ENCODE measurements around the gene DRC1.

The DRC1 gene

DNA sequence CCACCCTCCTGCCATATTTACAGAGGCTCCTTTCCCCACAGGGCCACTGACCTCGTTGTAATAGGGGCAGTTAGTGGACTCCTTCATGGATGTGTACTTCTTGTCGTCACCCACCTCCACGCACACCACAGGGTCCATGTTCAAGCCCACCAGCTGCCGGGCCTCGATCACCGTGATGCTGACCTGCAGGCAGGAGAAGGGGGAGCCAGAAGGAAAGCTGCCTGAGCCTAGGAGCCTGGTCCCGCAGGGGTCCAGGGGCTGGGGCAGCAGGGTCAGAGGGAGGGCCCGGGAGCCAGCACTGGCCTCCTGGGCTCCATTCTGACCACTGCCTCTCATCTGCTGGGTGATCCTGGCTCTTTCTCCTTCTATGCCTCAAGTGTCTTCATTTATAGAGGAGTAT, 93.2 kb downstream of the DRC1 start:
- DNase-seq, result no peak

DNA sequence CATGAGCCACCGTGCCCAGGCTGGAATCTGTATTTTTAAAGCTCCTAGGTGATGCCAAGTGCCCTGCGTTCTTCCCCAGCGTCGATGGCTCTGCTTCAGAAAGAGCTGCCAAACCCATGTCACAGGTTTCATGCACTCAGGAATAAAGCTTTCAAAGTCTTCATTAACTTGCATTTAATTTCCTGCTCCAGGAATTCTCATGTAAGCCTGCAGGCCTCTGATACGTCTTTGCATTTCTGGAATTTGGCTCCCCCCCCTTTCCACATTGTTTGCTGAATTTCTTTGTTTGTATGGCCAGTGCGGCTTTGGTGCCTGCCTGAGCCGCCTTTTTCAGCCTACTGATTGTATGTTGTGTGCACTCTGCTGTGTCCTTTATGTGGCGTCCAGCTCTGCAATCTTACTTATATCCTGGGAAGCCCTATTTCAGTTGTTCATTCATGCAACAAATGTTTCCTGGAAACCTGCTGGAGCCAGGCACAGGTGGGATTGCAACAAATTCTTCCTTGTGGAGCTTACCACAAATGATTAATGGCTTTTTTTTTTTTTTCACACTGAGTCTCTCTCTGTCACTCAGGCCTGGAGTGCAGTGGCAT, 94.1 kb downstream of the DRC1 start:
- DNase-seq, result no peak

DNA sequence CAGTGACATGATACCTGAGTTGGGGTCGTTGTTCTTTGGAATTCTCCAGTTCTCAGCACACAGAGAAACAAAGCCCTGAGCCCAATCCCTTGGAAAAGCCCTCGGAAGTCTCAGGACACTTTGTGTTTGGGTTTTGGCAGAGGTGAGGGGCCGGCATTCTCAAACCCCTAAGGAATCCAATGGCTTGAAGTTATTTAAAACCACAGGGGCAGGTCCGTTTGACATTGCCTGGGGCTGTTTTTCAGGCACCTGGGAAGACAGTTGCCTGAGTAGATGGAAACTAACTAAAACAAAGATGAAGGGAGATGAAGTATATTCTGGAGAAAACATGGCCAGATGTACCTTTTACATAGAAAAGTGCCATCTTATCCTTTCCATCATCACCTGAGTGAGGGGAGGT, 98.7 kb downstream of the DRC1 start:
- no peak for DNase-seq

DNA sequence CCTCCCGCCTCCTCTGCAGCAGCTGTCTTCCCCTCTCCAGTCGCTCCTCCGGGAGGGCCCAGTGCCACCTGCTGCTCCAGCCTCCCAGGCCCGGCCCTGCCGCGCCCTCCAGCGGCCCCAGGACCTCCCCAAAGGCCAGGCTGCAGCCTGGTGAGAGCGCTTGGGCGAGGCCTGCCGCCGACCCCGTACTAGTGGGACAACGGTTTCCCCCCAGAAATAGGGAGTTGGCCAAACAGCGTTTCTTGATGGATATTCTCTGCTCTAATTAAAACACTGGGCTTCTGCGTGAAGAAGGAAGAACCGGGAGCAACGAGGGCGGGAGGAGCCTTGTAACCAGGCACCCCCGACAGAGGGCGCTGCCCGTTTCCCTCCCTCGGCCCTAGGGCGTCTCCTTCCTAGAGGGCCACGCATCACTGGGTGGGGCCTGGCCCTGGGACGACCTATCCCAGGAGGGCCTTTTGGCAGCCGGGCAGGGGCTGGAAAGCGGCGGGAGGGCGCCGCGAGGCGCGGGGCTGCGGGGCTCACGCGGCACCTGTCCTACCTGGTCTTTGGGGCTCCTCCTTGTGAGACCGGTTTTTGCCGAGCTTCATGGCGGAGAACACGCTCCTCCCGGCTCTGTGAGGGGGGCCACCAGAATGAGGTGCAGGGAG, 101.6 kb downstream of the DRC1 start:
- peak; percentile 62 for DNase-seq

DNA sequence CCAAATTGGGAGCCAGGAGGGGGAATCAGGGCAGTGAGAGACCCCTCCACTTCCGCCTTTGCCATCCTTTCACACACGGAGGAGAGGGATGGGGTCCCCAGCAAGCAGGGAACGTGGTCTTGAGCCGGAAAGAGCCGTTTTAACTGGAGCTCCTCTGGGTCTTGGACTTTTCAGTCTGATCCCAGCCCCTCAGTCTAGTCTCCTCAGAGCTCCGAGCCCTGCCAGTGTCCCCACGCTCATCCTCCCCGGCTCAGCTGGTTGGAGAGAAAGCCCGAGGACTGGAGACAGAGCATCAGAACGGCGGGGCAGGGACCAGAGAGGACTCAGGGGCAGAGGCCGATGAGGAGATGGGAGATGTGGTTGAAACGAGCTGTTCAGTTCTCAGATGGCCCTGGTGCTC, 102.3 kb downstream of the DRC1 start:
- no peak for DNase-seq

DNA sequence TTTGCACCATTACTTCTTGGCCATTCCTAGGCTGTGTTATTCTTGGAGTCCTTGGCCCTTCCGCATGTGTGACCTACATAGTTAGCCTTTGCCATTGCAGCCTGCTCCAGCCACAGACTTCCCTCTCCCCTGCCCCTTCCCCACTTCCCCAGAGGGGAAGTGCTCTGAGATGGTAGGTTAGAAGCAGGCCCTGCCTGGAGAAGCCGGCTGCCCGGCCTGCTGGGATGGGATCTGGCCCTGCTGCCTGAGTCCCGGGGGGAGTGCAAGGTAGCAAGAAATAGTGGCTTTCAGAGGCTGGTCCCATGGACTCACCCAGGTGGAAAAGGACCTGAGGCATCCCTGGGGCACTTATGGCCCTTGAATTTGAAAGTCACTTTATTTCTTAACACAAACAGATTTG, 104.6 kb downstream of the DRC1 start:
- no peak for DNase-seq
